ENCODE data around the gene AP5S1. TPM values are rescaled to one million over a fixed set of nuclear protein-coding genes. Genes with fewer than 3 reads are reported as not detected.
A peak's percentile ranks its signal among the peaks of the same experiment; 100 is the strongest.

Gene AP5S1
- total RNA-seq, 2 experiments from 2014 or later = 13.8 to 16.5 TPM

- no peaks in the 10 kb centered on the region for H3K27me3 Mint-ChIP-seq (ENCODE audit: low read depth)
- CTCF ChIA-PET = interaction anchor here (1.1 kb wide), 1 partner anchor 27 kb away, joined by 3 read pairs; the partner anchor contains the start of gene AP5S1
- H3K36me3 Mint-ChIP-seq (ENCODE audit: low read depth) = peaks cover 16% of the 10 kb centered on the region
- DNase-seq = peak; percentile 86
- peak within 1 kb of the TSS; percentile 85 for H3K4me3 Mint-ChIP-seq
- H3K9me3 Mint-ChIP-seq (ENCODE audit: insufficient read depth) = no peaks in the 10 kb centered on the region
- ATAC-seq = peak; percentile 99
- peak within 1 kb of the TSS; percentile 87 for H3K27ac Mint-ChIP-seq
- POLR2A ChIA-PET = no interaction called here
- peaks cover 24% of the 10 kb centered on the region for H3K4me1 Mint-ChIP-seq (ENCODE audit: low read depth)
Observed at GRCh38 chr20:3846740-3847428, 26.5 kb downstream of the AP5S1 start, which contains the start of gene MAVS. Gene MAVS (plus strand): TSS chr20:3846834. CDS start chr20:3854625, 7,791 bp downstream.

GRCh38 chr20:3847429-3847940, 27.1 kb downstream of the AP5S1 start:
- Mint-ChIP-seq H3K27ac (peak overlapping the region; percentile 87), H3K4me3 (peak overlapping the region; percentile 85), H3K9me3 (ENCODE audit: insufficient read depth) (no peaks in the 10 kb centered on the region), H3K4me1 (ENCODE audit: low read depth) (peaks cover 24% of the 10 kb centered on the region), H3K27me3 (ENCODE audit: low read depth) (no peaks in the 10 kb centered on the region), H3K36me3 (ENCODE audit: low read depth) (peaks cover 16% of the 10 kb centered on the region)
- ATAC-seq (no peak), DNase-seq (no peak)
- POLR2A ChIA-PET = no interaction called here
- CTCF ChIA-PET = interaction anchor here (1.1 kb wide), 1 partner anchor 27 kb away, joined by 3 read pairs; the partner anchor contains the start of gene AP5S1

- peak overlapping the region; percentile 85 for H3K4me3 Mint-ChIP-seq
- H3K27me3 Mint-ChIP-seq (ENCODE audit: low read depth) = no peaks in the 10 kb centered on the region
- ChIA-PET CTCF (no interaction called here), POLR2A (interaction anchor here (0.8 kb wide), 1 partner anchor 27 kb away, joined by 3 read pairs; no protein-coding TSS in a partner anchor)
- no peak for ATAC-seq
- DNase-seq = no peak
- peaks cover 16% of the 10 kb centered on the region for H3K36me3 Mint-ChIP-seq (ENCODE audit: low read depth)
- H3K27ac Mint-ChIP-seq = peak overlapping the region; percentile 63
- H3K4me1 Mint-ChIP-seq (ENCODE audit: low read depth) = peaks cover 24% of the 10 kb centered on the region
- H3K9me3 Mint-ChIP-seq (ENCODE audit: insufficient read depth) = no peaks in the 10 kb centered on the region
Observed at GRCh38 chr20:3848565-3848964, 28.2 kb downstream of the AP5S1 start.

- Mint-ChIP-seq H3K4me1 (ENCODE audit: low read depth) (peaks cover 5% of the 10 kb centered on the region), H3K27ac (no peak overlapping the region), H3K4me3 (no peak overlapping the region), H3K36me3 (ENCODE audit: low read depth) (peaks cover 23% of the 10 kb centered on the region), H3K9me3 (ENCODE audit: insufficient read depth) (no peaks in the 10 kb centered on the region), H3K27me3 (ENCODE audit: low read depth) (no peaks in the 10 kb centered on the region)
- ChIA-PET POLR2A (interaction anchor here (1.0 to 1.8 kb wide), 3 partner anchors 11 to 92 kb away, joined by 3 to 5 read pairs (median 3); partner anchors contain the start of gene CENPB), CTCF (interaction anchor here (0.7 to 3.3 kb wide), 25 partner anchors 9 to 178 kb away, joined by 3 to 27 read pairs (median 5); partner anchors contain the start of genes ADISSP, AP5S1 and CENPB)
- no peak for DNase-seq
- peak; percentile 28 for ATAC-seq
Observed at GRCh38 chr20:3854462-3854871, 34.1 kb downstream of the AP5S1 start.

- ATAC-seq (no peak), DNase-seq (no peak)
- CTCF ChIA-PET = interaction anchor here (0.7 to 3.3 kb wide), 5 partner anchors 24 to 72 kb away, joined by 3 to 27 read pairs (median 3); partner anchors contain the start of genes AP5S1 and CENPB
- Mint-ChIP-seq H3K9me3 (ENCODE audit: insufficient read depth) (no peaks in the 10 kb centered on the region), H3K27me3 (ENCODE audit: low read depth) (no peaks in the 10 kb centered on the region), H3K4me3 (no peak overlapping the region), H3K4me1 (ENCODE audit: low read depth) (peaks cover 5% of the 10 kb centered on the region), H3K27ac (no peak overlapping the region), H3K36me3 (ENCODE audit: low read depth) (peaks cover 34% of the 10 kb centered on the region)
- POLR2A ChIA-PET = no interaction called here
Observed at GRCh38 chr20:3857405-3857804, 37.1 kb downstream of the AP5S1 start.

- POLR2A ChIA-PET = no interaction called here
- Mint-ChIP-seq H3K4me3 (no peak overlapping the region), H3K27me3 (ENCODE audit: low read depth) (no peaks in the 10 kb centered on the region), H3K9me3 (ENCODE audit: insufficient read depth) (no peaks in the 10 kb centered on the region), H3K27ac (no peak overlapping the region), H3K36me3 (ENCODE audit: low read depth) (peaks cover 47% of the 10 kb centered on the region), H3K4me1 (ENCODE audit: low read depth) (peaks cover 5% of the 10 kb centered on the region)
- ATAC-seq (no peak), DNase-seq (no peak)
- CTCF ChIA-PET = interaction anchor here (1.2 kb wide), 1 partner anchor 72 kb away, joined by 3 read pairs; the partner anchor contains the start of gene CENPB
Observed at GRCh38 chr20:3858689-3859088, 38.3 kb downstream of the AP5S1 start.

- no peaks in the 10 kb centered on the region for H3K27me3 Mint-ChIP-seq (ENCODE audit: low read depth)
- peaks cover 56% of the 10 kb centered on the region for H3K36me3 Mint-ChIP-seq (ENCODE audit: low read depth)
- no peak overlapping the region for H3K27ac Mint-ChIP-seq
- H3K4me3 Mint-ChIP-seq = no peak overlapping the region
- ChIA-PET CTCF (no interaction called here), POLR2A (no interaction called here)
- ATAC-seq (no peak), DNase-seq (no peak)
- no peaks in the 10 kb centered on the region for H3K4me1 Mint-ChIP-seq (ENCODE audit: low read depth)
- H3K9me3 Mint-ChIP-seq (ENCODE audit: insufficient read depth) = no peaks in the 10 kb centered on the region
Observed at GRCh38 chr20:3861191-3861590, 40.8 kb downstream of the AP5S1 start.

GRCh38 chr20:3862333-3862732, 42.0 kb downstream of the AP5S1 start:
- ChIA-PET CTCF (no interaction called here), POLR2A (interaction anchor here (1.0 kb wide), 1 partner anchor 16 kb away, joined by 3 read pairs; no protein-coding TSS in a partner anchor)
- H3K27me3 Mint-ChIP-seq (ENCODE audit: low read depth) = no peaks in the 10 kb centered on the region
- H3K36me3 Mint-ChIP-seq (ENCODE audit: low read depth) = peaks cover 58% of the 10 kb centered on the region
- ATAC-seq (no peak), DNase-seq (no peak)
- H3K27ac Mint-ChIP-seq = no peak overlapping the region
- no peaks in the 10 kb centered on the region for H3K4me1 Mint-ChIP-seq (ENCODE audit: low read depth)
- H3K4me3 Mint-ChIP-seq = no peak overlapping the region
- no peaks in the 10 kb centered on the region for H3K9me3 Mint-ChIP-seq (ENCODE audit: insufficient read depth)

GRCh38 chr20:3863317-3863716, 43.0 kb downstream of the AP5S1 start:
- Mint-ChIP-seq H3K4me1 (ENCODE audit: low read depth) (no peaks in the 10 kb centered on the region), H3K36me3 (ENCODE audit: low read depth) (peaks cover 57% of the 10 kb centered on the region), H3K4me3 (no peak overlapping the region), H3K27ac (no peak overlapping the region), H3K27me3 (ENCODE audit: low read depth) (no peaks in the 10 kb centered on the region), H3K9me3 (ENCODE audit: insufficient read depth) (no peaks in the 10 kb centered on the region)
- ChIA-PET CTCF (no interaction called here), POLR2A (no interaction called here)
- DNase-seq (no peak), ATAC-seq (no peak)

GRCh38 chr20:3864518-3864917, 44.2 kb downstream of the AP5S1 start:
- Mint-ChIP-seq H3K4me1 (ENCODE audit: low read depth) (no peaks in the 10 kb centered on the region), H3K4me3 (no peak overlapping the region), H3K36me3 (ENCODE audit: low read depth) (peaks cover 53% of the 10 kb centered on the region), H3K27me3 (ENCODE audit: low read depth) (no peaks in the 10 kb centered on the region), H3K27ac (peak overlapping the region; percentile 55), H3K9me3 (ENCODE audit: insufficient read depth) (no peaks in the 10 kb centered on the region)
- DNase-seq = no peak
- no peak for ATAC-seq
- ChIA-PET CTCF (no interaction called here), POLR2A (interaction anchor here (1.1 kb wide), 1 partner anchor 10 kb away, joined by 3 read pairs; no protein-coding TSS in a partner anchor)

- CTCF ChIA-PET = interaction anchor here (3.1 kb wide), 1 partner anchor 10 kb away, joined by 13 read pairs; no protein-coding TSS in a partner anchor
- Mint-ChIP-seq H3K4me1 (ENCODE audit: low read depth) (no peaks in the 10 kb centered on the region), H3K36me3 (ENCODE audit: low read depth) (peaks cover 57% of the 10 kb centered on the region), H3K9me3 (ENCODE audit: insufficient read depth) (no peaks in the 10 kb centered on the region), H3K4me3 (no peak overlapping the region), H3K27ac (no peak overlapping the region), H3K27me3 (ENCODE audit: low read depth) (no peaks in the 10 kb centered on the region)
- ATAC-seq (no peak), DNase-seq (no peak)
- POLR2A ChIA-PET = interaction anchor here (0.8 to 1.1 kb wide), 2 partner anchors 10 to 11 kb away, joined by 3 to 4 read pairs; no protein-coding TSS in a partner anchor
Observed at GRCh38 chr20:3865152-3865886, 45.0 kb downstream of the AP5S1 start.
